OCI-LY7 (cell line): Measurements from ENCODE around the gene CHMP4A. TPM values are rescaled to one million over a fixed set of nuclear protein-coding genes. Genes with fewer than 3 reads are reported as not detected.

Experiments used
- BruUV-seq: library from RNA; stranded (reverse); fragments of 400-500 nt; replicated peaks from 2 replicates; lab custom pipeline; 2021; lab: Mats Ljungman, UMichigan
- CTCF ChIA-PET: fragments of 300-600 bp; sonication (Branson Sonifier 250); formaldehyde crosslinking; loops from one replicate; lab custom pipeline; 2022; ENCODE audit warnings: antibody characterized with exemption; ENCODE audit not compliant: unreplicated experiment; lab: Charles Lee
- POLR2A ChIA-PET: fragments of 300-600 bp; sonication (Branson Sonifier 250); formaldehyde crosslinking; loops from one replicate; lab custom pipeline; 2022; ENCODE audit warnings: antibody characterized with exemption; lab: Charles Lee
- DNase-seq: peaks from one replicate; pipeline ENCODE4 v3.0.0-alpha.2; 2015; ENCODE audit warnings: low spot score
- H2AFZ ChIP-seq: fragments of 200-600 bp; sonication (generic), shearing (Covaris generic); 2 replicates; pipeline ENCODE4 v1.6.1; 2014; ENCODE audit warnings: mild to moderate bottlenecking, antibody characterized with exemption, low read length, moderate library complexity
- H3K27ac ChIP-seq: fragments of 200-600 bp; sonication (generic); 2 replicates; pipeline ENCODE4 v1.5.1; 2014; ENCODE audit warnings: mixed run types, low read depth, mild to moderate bottlenecking, moderate library complexity, low read length, inconsistent platforms; ENCODE audit not compliant: poor library complexity, severe bottlenecking
- H3K36me3 ChIP-seq: fragments of 200-600 bp; sonication (generic); 2 replicates; pipeline ENCODE4 v1.6.1; 2014; ENCODE audit warnings: mild to moderate bottlenecking, antibody characterized with exemption, low read length, moderate library complexity, mixed read lengths; ENCODE audit not compliant: insufficient read depth
- H3K4me1 ChIP-seq: fragments of 200-600 bp; sonication (generic); 2 replicates; pipeline ENCODE4 v1.5.1; 2014; ENCODE audit warnings: mild to moderate bottlenecking, low read length; ENCODE audit not compliant: insufficient read depth, poor library complexity, severe bottlenecking
- H3K4me2 ChIP-seq: fragments of 200-600 bp; sonication (generic); 2 replicates; pipeline ENCODE4 v1.6.1; 2014; ENCODE audit warnings: mild to moderate bottlenecking, low read length
- H3K4me3 ChIP-seq: fragments of 200-600 bp; sonication (generic); 2 replicates; pipeline ENCODE4 v1.5.1; 2014; ENCODE audit warnings: mild to moderate bottlenecking, low read depth, low read length; ENCODE audit not compliant: poor library complexity, severe bottlenecking
- H3K79me2 ChIP-seq: fragments of 200-600 bp; sonication (generic); 2 replicates; pipeline ENCODE4 v1.6.1; 2016; ENCODE audit warnings: low read depth, mild to moderate bottlenecking, low read length, moderate library complexity, mixed read lengths; ENCODE audit not compliant: insufficient read depth
- H3K9me2 ChIP-seq: fragments of 200-600 bp; sonication (generic); 2 replicates; pipeline ENCODE4 v1.6.1; 2016; ENCODE audit warnings: mild to moderate bottlenecking, low read length, mixed read lengths; ENCODE audit not compliant: insufficient read depth
- H3K9me3 ChIP-seq: fragments of 200-600 bp; sonication (generic); 2 replicates; pipeline ENCODE4 v1.6.1; 2014; ENCODE audit warnings: mild to moderate bottlenecking, mixed run types, low read length, mixed read lengths
- H4K20me1 ChIP-seq: fragments of 200-600 bp; sonication (generic); 2 replicates; pipeline ENCODE4 v1.6.1; 2014; ENCODE audit warnings: mild to moderate bottlenecking, antibody characterized with exemption, low read length, moderate library complexity, mixed read lengths; ENCODE audit not compliant: insufficient read depth
- CTCF ChIP-seq: fragments of 200-600 bp; sonication (generic); conservative IDR thresholded peaks from 2 replicates; pipeline ENCODE4 v1.5.1; 2014; ENCODE audit warnings: mild to moderate bottlenecking, antibody characterized with exemption, low read length, moderate library complexity, mixed read lengths
- EZH2phosphoT487 ChIP-seq: fragments of 200-600 bp; sonication (generic); IDR thresholded peaks from 2 replicates; pipeline ENCODE4 v1.6.1; 2018; ENCODE audit warnings: low read depth, borderline replicate concordance, mild to moderate bottlenecking, mixed run types, antibody characterized with exemption, low read length, moderate library complexity, mixed read lengths
- intact Hi-C: fragments of 100-400 bp; cut with micrococcal nuclease; formaldehyde crosslinking; loops from one replicate; pipeline ENCODE4 v1.10.0; 2022; ENCODE audit not compliant: unreplicated experiment
- total RNA-seq, 2 experiments: library from RNA; depleted of rRNA in 1 of 2; stranded (reverse); fragments of >200 nt in 1 of 2; shearing (Covaris generic) in 1 of 2; gene quantifications; 2 replicates each; pipeline ENCODE4 v1.2.3, GENCODE V29; 2014 to 2022

CHMP4A gene
- total RNA-seq, 2 experiments from 2014 or later, result 48.5 to 72.9 TPM

GRCh38 chr14:24186831-24187538 is 26.3 kb downstream of the CHMP4A start:
- POLR2A ChIA-PET, result no interaction called here
- peak overlapping the region; percentile 85 for H3K4me3 ChIP-seq

GRCh38 chr14:24185741-24186140 is 27.5 kb downstream of the CHMP4A start:
- ChIA-PET CTCF (no interaction called here), POLR2A (interaction anchor here (0.9 kb wide), 1 partner anchor 26 kb away, joined by 4 read pairs; no protein-coding TSS in a partner anchor)
- no peak overlapping the region for H3K4me2 ChIP-seq
- intact Hi-C loops, result no loop called here
- no peak overlapping the region for H3K4me3 ChIP-seq
- BruUV-seq, result no TSS peak
- no peak for DNase-seq
- H2AFZ ChIP-seq, result no peak overlapping the region
- no peak overlapping the region for H3K27ac ChIP-seq
- H3K79me2 ChIP-seq, result peaks cover 11% of the 10 kb centered on the region; the same call in 1 of the 2 replicates
- TF ChIP-seq CTCF (no peak), EZH2phosphoT487 (no peak)
- H3K36me3 ChIP-seq, result peaks cover 67% of the 10 kb centered on the region
- peaks cover 16% of the 10 kb centered on the region for H3K4me1 ChIP-seq
- H3K9me3 ChIP-seq, result no peaks in the 10 kb centered on the region
- H4K20me1 ChIP-seq, result no peaks in the 10 kb centered on the region
- H3K9me2 ChIP-seq, result no peaks in the 10 kb centered on the region

More at GRCh38 chr14:24186831-24187538, 26.3 kb downstream of the CHMP4A start:
- H3K9me3 ChIP-seq, result no peaks in the 10 kb centered on the region
- no peaks in the 10 kb centered on the region for H4K20me1 ChIP-seq
- no peaks in the 10 kb centered on the region for H3K9me2 ChIP-seq
- BruUV-seq, result no TSS peak
- H3K79me2 ChIP-seq, result peaks cover 11% of the 10 kb centered on the region; the same call in 1 of the 2 replicates
- no peak overlapping the region for H3K27ac ChIP-seq
- CTCF ChIA-PET, result no interaction called here
- intact Hi-C loops, result no loop called here
- TF ChIP-seq EZH2phosphoT487 (no peak), CTCF (no peak)
- peak overlapping the region; percentile 93 for H3K4me2 ChIP-seq
- no peak overlapping the region for H2AFZ ChIP-seq
- DNase-seq, result no peak
- peaks cover 16% of the 10 kb centered on the region for H3K4me1 ChIP-seq
- H3K36me3 ChIP-seq, result peaks cover 58% of the 10 kb centered on the region

- BruUV-seq, result no TSS peak
- H3K36me3 ChIP-seq, result peaks cover 70% of the 10 kb centered on the region
- CTCF ChIA-PET, result no interaction called here
Observed at GRCh38 chr14:24185026-24185425, 28.3 kb downstream of the CHMP4A start.

More at GRCh38 chr14:24185026-24185425, 28.3 kb downstream of the CHMP4A start:
- Histone ChIP-seq H2AFZ (no peak overlapping the region), H3K9me3 (no peaks in the 10 kb centered on the region), H4K20me1 (no peaks in the 10 kb centered on the region), H3K4me3 (no peak overlapping the region), H3K27ac (no peak overlapping the region), H3K9me2 (no peaks in the 10 kb centered on the region), H3K4me1 (peaks cover 16% of the 10 kb centered on the region), H3K4me2 (no peak overlapping the region), H3K79me2 (peaks cover 11% of the 10 kb centered on the region; the same call in 1 of the 2 replicates)
- intact Hi-C loops, result no loop called here
- POLR2A ChIA-PET, result no interaction called here
- TF ChIP-seq CTCF (no peak), EZH2phosphoT487 (no peak)
- DNase-seq, result no peak
